ENCODE results near the gene KRT75. TPM values are rescaled to one million over a fixed set of nuclear protein-coding genes. Genes with fewer than 3 reads are reported as not detected.

The KRT75 gene
- total and polyA plus RNA-seq, 2 of the 4 experiments (the other 2 are of a cell fraction) = not detected

DNA sequence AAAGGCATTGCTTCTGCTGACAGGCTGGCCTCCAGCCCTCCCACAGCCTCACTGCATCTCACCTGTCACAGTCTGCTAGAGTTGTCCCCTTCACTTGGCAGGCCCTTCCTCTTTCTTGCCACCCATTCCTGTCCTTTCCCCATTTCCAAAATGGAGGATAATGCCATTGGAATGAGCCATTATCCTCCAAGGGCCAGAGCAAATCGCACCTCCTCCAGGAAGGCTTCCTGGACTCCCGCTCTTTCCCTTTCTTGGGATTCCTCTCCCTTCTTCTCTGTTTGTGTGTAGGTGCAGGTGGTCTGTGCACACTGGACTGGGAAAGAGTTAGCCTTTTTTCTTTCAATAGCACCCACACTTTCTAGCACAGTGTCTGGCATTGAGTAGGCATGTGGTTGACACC, 31.8 kb downstream of the KRT75 start:
- no peaks in the 10 kb centered on the region for H3K9me3 ChIP-seq (ENCODE audit: control insufficient read depth, insufficient read depth, low read length)
- no peak overlapping the region for H2BK15ac ChIP-seq (ENCODE audit: low read depth, low read length)
- no TSS peak for BruUV-seq (replicated peaks)
- ChIA-PET POLR2A (ENCODE audit: unreplicated experiment) (no interaction called here), CTCF (no interaction called here)
- no peak for TF ChIP-seq CEBPB (IDR thresholded peaks at IDR 0.05; ENCODE audit: low read depth, low read length)
- TF ChIP-seq, protein P1, sequence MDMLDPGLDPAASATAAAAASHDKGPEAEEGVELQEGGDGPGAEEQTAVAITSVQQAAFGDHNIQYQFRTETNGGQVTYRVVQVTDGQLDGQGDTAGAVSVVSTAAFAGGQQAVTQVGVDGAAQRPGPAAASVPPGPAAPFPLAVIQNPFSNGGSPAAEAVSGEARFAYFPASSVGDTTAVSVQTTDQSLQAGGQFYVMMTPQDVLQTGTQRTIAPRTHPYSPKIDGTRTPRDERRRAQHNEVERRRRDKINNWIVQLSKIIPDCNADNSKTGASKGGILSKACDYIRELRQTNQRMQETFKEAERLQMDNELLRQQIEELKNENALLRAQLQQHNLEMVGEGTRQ (IDR thresholded peaks at IDR 0.05; ENCODE audit: low read depth, low read length) = no peak
- no peak for TF ChIP-seq MXI1 (IDR thresholded peaks at IDR 0.05; ENCODE audit: borderline replicate concordance, low read depth, low read length)
- no peak for TF ChIP-seq BHLHE40 (IDR thresholded peaks at IDR 0.05; ENCODE audit: low read depth, low read length)
- TF ChIP-seq, protein P2, sequence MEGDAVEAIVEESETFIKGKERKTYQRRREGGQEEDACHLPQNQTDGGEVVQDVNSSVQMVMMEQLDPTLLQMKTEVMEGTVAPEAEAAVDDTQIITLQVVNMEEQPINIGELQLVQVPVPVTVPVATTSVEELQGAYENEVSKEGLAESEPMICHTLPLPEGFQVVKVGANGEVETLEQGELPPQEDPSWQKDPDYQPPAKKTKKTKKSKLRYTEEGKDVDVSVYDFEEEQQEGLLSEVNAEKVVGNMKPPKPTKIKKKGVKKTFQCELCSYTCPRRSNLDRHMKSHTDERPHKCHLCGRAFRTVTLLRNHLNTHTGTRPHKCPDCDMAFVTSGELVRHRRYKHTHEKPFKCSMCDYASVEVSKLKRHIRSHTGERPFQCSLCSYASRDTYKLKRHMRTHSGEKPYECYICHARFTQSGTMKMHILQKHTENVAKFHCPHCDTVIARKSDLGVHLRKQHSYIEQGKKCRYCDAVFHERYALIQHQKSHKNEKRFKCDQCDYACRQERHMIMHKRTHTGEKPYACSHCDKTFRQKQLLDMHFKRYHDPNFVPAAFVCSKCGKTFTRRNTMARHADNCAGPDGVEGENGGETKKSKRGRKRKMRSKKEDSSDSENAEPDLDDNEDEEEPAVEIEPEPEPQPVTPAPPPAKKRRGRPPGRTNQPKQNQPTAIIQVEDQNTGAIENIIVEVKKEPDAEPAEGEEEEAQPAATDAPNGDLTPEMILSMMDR (conservative IDR thresholded peaks at IDR 0.05; ENCODE audit: low read depth, low read length) = no peak
- TF ChIP-seq RFX5 (IDR thresholded peaks at IDR 0.05; ENCODE audit: low read depth, low read length) = no peak
- no peak for TF ChIP-seq POLR2A (IDR thresholded peaks at IDR 0.05; ENCODE audit: low read depth, low read length)
- no peak for TF ChIP-seq MAZ (IDR thresholded peaks at IDR 0.05; ENCODE audit: borderline replicate concordance, low read depth, low read length)
- TF ChIP-seq NFE2L2 (IDR thresholded peaks at IDR 0.05; ENCODE audit: low read depth, low read length) = no peak
- no peak for TF ChIP-seq RCOR1 (IDR thresholded peaks at IDR 0.05; ENCODE audit: insufficient replicate concordance, low read length)
- TF ChIP-seq, protein P3, sequence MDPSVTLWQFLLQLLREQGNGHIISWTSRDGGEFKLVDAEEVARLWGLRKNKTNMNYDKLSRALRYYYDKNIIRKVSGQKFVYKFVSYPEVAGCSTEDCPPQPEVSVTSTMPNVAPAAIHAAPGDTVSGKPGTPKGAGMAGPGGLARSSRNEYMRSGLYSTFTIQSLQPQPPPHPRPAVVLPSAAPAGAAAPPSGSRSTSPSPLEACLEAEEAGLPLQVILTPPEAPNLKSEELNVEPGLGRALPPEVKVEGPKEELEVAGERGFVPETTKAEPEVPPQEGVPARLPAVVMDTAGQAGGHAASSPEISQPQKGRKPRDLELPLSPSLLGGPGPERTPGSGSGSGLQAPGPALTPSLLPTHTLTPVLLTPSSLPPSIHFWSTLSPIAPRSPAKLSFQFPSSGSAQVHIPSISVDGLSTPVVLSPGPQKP (IDR thresholded peaks at IDR 0.05; ENCODE audit: borderline replicate concordance, low read depth, low read length) = no peak
- TF ChIP-seq SMC3 (IDR thresholded peaks at IDR 0.05; ENCODE audit: low read depth, low read length) = no peak
- TF ChIP-seq FOS (IDR thresholded peaks at IDR 0.05; ENCODE audit: low read depth, low read length) = no peak
- no peak for TF ChIP-seq MAFK (IDR thresholded peaks at IDR 0.05; ENCODE audit: low read depth, low read length)
- TF ChIP-seq RAD21 (IDR thresholded peaks at IDR 0.05; ENCODE audit: low read length) = no peak
- no peak for TF ChIP-seq CHD1 (IDR thresholded peaks at IDR 0.05; ENCODE audit: low read depth, low read length)
- H4K5ac ChIP-seq (ENCODE audit: low read depth, low read length) = no peak overlapping the region
- no peak for ATAC-seq (ENCODE audit: low read depth)
- no peak overlapping the region for H3K14ac ChIP-seq (replicated peaks; ENCODE audit: low read depth, low read length)
- no peaks in the 10 kb centered on the region for H3K36me3 ChIP-seq (ENCODE audit: control insufficient read depth, insufficient read depth, low read length)
- H3K56ac ChIP-seq (ENCODE audit: extremely low read depth, insufficient read depth, low read length) = no peak overlapping the region
- no peak overlapping the region for H2BK20ac ChIP-seq (ENCODE audit: low read depth, low read length)
- intact Hi-C loops (cut with micrococcal nuclease) (no loop called here), dilution Hi-C loops (cut with HindIII; ENCODE audit: low sequenced_read_pairs, unreplicated experiment) (no loop called here), in situ Hi-C loops (cut with MboI; ENCODE audit: low sequenced_read_pairs) (no loop called here)
- no peak overlapping the region for H2BK120ac ChIP-seq (ENCODE audit: low read depth, low read length)
- H3K18ac ChIP-seq (ENCODE audit: low read depth, low read length) = no peak overlapping the region
- no peak overlapping the region for H3K4me3 ChIP-seq (ENCODE audit: insufficient read depth, low read depth, low read length)
- no peaks in the 10 kb centered on the region for H3K9me1 ChIP-seq (ENCODE audit: insufficient read depth, low read length)
- no peak overlapping the region for H2AK5ac ChIP-seq (ENCODE audit: low read depth, low read length)
- no peak for DNase-seq
- no peak overlapping the region for H2BK5ac ChIP-seq (ENCODE audit: low read depth, low read length, poor library complexity, severe bottlenecking)
- WGBS, 2 experiments (ENCODE audit: extremely low coverage in 2 of 2, insufficient read length in 1 of 2) = no CpG with 5 or more reads among the region's 2 CpGs
- H3K27ac ChIP-seq (ENCODE audit: insufficient read depth, low read length) = no peak overlapping the region
- peaks cover 49% of the 10 kb centered on the region for H3K27me3 ChIP-seq (ENCODE audit: control insufficient read depth, insufficient read depth, low read length)
- no peak overlapping the region for H4K91ac ChIP-seq (ENCODE audit: insufficient read depth, low read depth, low read length)
- no peaks in the 10 kb centered on the region for H3K79me1 ChIP-seq (ENCODE audit: low read depth in 1 of 2, low read length in 2 of 2)
- H3K9ac ChIP-seq (ENCODE audit: low read depth, low read length) = no peak overlapping the region
- H4K20me1 ChIP-seq (ENCODE audit: insufficient read depth, low read length) = no peaks in the 10 kb centered on the region
- H3K4ac ChIP-seq (ENCODE audit: low read depth, low read length) = no peak overlapping the region
- no peak overlapping the region for H3K4me2 ChIP-seq (ENCODE audit: low read depth, low read length)
- H4K8ac ChIP-seq (ENCODE audit: low read depth in 2 of 2, low read length in 2 of 2) = no peak overlapping the region
- no peak overlapping the region for H2AFZ ChIP-seq (replicated peaks; ENCODE audit: low read length, poor library complexity)
- H3K23ac ChIP-seq (ENCODE audit: low read depth, low read length) = no peak overlapping the region
- H2AK9ac ChIP-seq (replicated peaks; ENCODE audit: low read depth, low read length, poor library complexity) = no peak overlapping the region
- no peaks in the 10 kb centered on the region for H3K4me1 ChIP-seq (ENCODE audit: control insufficient read depth, insufficient read depth, low read length)

Measured in IMR-90 (cell line).